ENCODE data around the gene KRTAP15-1. TPM values are rescaled to one million over a fixed set of nuclear protein-coding genes. Genes with fewer than 3 reads are reported as not detected.

The KRTAP15-1 gene
- not detected for total RNA-seq
- long read RNA-seq: 0 reads

DNA sequence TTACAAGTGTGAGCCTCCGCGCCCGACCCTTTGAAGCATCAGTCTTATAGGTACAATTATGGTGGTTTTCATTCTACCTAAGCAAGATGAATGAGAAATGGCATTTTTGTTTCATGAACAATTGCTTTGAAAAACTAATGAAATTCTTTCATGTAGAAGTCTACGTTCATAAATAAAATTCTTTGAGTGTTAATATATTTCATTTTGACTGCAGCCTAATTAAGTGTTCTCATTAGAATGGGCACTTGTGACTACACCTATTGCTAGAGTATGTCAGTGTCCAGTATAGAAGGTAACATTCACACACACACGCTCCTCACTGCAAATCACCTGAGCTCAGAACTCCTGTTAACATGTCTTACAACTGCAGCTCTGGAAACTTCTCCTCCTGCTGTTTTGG lies at the start of gene KRTAP15-1:
KRTAP15-1 (plus strand) TSS at position 301 of the 400 bp plus-strand sequence; CDS start at position 354, 53 bp downstream.
- TF ChIP-seq, protein P1, sequence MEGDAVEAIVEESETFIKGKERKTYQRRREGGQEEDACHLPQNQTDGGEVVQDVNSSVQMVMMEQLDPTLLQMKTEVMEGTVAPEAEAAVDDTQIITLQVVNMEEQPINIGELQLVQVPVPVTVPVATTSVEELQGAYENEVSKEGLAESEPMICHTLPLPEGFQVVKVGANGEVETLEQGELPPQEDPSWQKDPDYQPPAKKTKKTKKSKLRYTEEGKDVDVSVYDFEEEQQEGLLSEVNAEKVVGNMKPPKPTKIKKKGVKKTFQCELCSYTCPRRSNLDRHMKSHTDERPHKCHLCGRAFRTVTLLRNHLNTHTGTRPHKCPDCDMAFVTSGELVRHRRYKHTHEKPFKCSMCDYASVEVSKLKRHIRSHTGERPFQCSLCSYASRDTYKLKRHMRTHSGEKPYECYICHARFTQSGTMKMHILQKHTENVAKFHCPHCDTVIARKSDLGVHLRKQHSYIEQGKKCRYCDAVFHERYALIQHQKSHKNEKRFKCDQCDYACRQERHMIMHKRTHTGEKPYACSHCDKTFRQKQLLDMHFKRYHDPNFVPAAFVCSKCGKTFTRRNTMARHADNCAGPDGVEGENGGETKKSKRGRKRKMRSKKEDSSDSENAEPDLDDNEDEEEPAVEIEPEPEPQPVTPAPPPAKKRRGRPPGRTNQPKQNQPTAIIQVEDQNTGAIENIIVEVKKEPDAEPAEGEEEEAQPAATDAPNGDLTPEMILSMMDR (IDR thresholded peaks at IDR 0.05): no peak
- Histone ChIP-seq H3K4me3 (no peak within 1 kb of the TSS), H3K36me3 (no peaks in the 10 kb centered on the region), H3K4me1 (no peaks in the 10 kb centered on the region), H3K9me3 (no peaks in the 10 kb centered on the region), H3K27me3 (no peaks in the 10 kb centered on the region), H3K27ac (no peak within 1 kb of the TSS)
- intact Hi-C loops (cut with DNase I): no loop called here
- DNase-seq: no peak
- no peak for ATAC-seq

GRCh38 chr21:30391492-30392025 lies 48.5 kb upstream of the KRTAP15-1 start:
- Histone ChIP-seq H3K27me3 (no peaks in the 10 kb centered on the region), H3K36me3 (no peaks in the 10 kb centered on the region), H3K4me1 (no peaks in the 10 kb centered on the region), H3K4me3 (no peak overlapping the region), H3K9me3 (no peaks in the 10 kb centered on the region), H3K27ac (no peak overlapping the region)
- DNase-seq (no peak), ATAC-seq (no peak)
- intact Hi-C loops (cut with DNase I): no loop called here
- TF ChIP-seq, protein P1 (IDR thresholded peaks at IDR 0.05): no peak

DNA sequence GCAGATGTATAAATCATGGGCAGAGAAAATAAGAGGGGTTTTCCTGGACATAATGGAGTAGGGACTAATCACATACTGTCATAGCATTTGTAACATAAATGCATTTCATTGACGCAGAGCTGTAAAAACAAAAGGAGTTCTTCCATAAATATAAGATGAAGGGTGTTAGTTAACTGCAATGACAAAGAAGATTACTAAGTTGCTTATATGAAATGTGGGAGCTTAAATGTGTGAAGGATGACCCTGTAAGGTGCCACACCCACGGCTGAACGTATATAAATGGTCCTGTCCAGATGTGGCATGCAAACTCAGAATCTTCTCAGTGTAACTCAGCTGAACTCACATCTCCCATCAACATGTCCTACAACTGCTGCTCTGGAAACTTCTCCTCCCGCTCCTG lies 44.3 kb upstream of the KRTAP15-1 start, which contains the start of gene KRTAP13-1:
KRTAP13-1 (plus strand) TSS at position 301 of the 400 bp plus-strand sequence; CDS start at position 357, 56 bp downstream.
- ATAC-seq (no peak), DNase-seq (no peak)
- H3K36me3 ChIP-seq: no peaks in the 10 kb centered on the region
- H3K4me1 ChIP-seq: no peaks in the 10 kb centered on the region
- no peaks in the 10 kb centered on the region for H3K27me3 ChIP-seq
- TF ChIP-seq, protein P1 (IDR thresholded peaks at IDR 0.05): no peak
- no peak within 1 kb of the TSS for H3K27ac ChIP-seq
- no peaks in the 10 kb centered on the region for H3K9me3 ChIP-seq
- intact Hi-C loops (cut with DNase I): no loop called here
- no peak within 1 kb of the TSS for H3K4me3 ChIP-seq

DNA sequence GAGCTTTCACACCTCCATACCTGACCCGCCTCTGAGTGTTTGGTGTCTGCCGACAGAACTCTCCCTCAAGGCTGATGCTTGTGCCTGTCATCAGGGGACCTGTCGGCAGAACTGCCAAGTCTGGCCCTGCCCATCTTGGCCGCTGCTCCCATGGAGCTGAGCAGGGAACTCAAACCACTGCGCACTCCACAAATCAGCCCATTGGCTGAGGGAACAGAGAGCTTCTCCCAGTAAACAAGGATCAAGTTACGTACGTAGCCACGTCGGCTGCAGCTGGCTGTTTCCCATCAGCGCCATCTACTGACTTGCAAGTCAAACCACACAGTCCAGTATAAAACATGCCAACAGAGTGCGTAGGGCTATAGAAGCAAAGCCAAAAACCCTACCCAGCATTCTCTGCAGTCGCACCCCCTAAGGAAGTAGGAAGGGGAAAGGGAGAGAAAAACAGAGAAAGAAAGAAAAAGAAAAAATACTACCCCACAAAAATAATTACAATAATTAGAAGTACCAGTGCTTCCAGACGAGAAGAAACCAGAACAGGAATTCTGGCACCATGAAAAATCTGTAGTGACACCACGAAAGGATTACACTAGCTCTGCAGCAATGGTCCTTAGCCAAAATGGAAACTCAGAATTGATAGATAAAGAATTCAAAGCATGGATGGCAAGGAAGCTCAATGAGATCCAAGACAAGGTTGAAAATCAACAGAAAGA lies 31.1 kb upstream of the KRTAP15-1 start:
- no peak overlapping the region for H3K4me3 ChIP-seq
- no peaks in the 10 kb centered on the region for H3K4me1 ChIP-seq
- TF ChIP-seq, protein P1 (IDR thresholded peaks at IDR 0.05): peak; percentile 37
- no peaks in the 10 kb centered on the region for H3K27me3 ChIP-seq
- H3K36me3 ChIP-seq: no peaks in the 10 kb centered on the region
- no peaks in the 10 kb centered on the region for H3K9me3 ChIP-seq
- peak; percentile 99 for ATAC-seq
- intact Hi-C loops (cut with DNase I): no loop called here
- H3K27ac ChIP-seq: no peak overlapping the region
- peak; percentile 78 for DNase-seq

DNA sequence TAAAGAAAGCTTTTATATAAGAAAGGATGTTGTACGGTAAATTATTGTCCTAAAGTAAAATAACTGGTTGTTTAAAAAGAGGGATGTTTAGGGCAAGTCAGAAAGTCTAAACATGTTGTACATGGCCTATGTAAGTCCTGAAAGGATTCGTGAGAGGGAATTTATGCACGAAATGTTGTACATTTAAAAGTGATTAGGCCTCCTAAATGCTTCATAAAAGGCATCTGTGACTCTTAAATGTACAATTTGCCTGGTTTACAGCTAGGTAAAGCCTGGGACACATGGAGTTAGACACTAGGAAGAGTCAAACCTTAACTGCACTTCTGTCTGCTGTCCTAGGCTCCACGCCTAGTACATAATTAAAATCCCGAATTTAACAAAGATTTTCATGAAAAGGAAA lies 24.1 kb upstream of the KRTAP15-1 start:
- no peaks in the 10 kb centered on the region for H3K36me3 ChIP-seq
- no peaks in the 10 kb centered on the region for H3K9me3 ChIP-seq
- intact Hi-C loops (cut with DNase I): no loop called here
- TF ChIP-seq, protein P1 (IDR thresholded peaks at IDR 0.05): no peak
- ATAC-seq (no peak), DNase-seq (no peak)
- H3K27ac ChIP-seq: no peak overlapping the region
- no peaks in the 10 kb centered on the region for H3K27me3 ChIP-seq
- no peak overlapping the region for H3K4me3 ChIP-seq
- no peaks in the 10 kb centered on the region for H3K4me1 ChIP-seq

All from upper lobe of right lung (tissue), 1 donor.